HG02884 (cell line): ENCODE data around the gene STX5.
A peak's percentile ranks its signal among the peaks of the same experiment; 100 is the strongest.
"Not testable (repeated sequence)": the region's sequence is repeated elsewhere in the genome, so short reads cannot be mapped to it uniquely, and the experiment has no call there.

ENCODE experiments used
- ATAC-seq: cut with Tn5 transposase; IDR thresholded peaks from one replicate; pipeline ENCODE4 v1.9.1; 2021; ENCODE audit warnings: mild to moderate bottlenecking, moderate library complexity; ENCODE audit not compliant: unreplicated experiment

The STX5 gene, protein sequence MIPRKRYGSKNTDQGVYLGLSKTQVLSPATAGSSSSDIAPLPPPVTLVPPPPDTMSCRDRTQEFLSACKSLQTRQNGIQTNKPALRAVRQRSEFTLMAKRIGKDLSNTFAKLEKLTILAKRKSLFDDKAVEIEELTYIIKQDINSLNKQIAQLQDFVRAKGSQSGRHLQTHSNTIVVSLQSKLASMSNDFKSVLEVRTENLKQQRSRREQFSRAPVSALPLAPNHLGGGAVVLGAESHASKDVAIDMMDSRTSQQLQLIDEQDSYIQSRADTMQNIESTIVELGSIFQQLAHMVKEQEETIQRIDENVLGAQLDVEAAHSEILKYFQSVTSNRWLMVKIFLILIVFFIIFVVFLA

DNA sequence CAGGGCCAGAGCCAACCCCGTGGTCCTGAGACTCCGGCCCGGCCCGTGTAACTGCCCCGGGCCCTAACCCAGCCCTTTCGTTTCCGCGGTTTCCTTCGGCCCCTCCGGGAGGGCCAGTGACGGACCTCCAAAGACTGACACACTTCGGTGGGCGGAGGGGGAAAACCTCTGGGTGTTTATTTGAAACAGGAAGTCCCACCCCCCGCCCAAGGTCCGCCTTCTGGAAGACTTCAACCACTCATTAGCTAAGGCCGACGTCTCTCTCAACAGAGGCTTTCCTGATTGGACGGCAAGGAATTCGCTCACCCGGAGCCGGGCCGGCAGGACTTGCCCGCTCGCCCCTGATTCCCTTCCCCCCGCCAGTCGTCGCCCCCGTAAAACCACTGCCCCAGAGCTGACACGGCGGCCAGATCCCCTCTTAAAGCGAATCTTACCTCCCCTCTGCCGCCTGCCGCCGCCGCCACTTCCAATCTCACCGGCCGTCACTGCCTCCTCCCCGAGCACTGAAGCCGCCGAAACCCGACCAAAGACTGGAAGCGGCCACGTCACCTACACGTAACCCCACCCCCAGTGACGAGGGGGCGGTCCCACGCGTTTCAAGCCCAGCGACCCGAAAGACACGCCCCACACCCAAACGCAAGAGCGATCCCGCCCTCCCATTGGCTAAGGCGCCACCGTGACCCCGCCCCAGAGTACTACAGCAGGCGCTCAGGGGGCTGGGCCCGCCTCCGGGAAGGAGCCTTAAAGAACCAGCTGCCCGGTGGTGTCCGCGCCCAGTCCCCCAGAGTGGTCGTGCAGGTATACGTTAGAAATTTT lies at the start of gene STX5:
TSS of gene STX5 (minus strand) at position 532 of the 816 bp plus-strand sequence. CDS start 808 bp downstream, outside the sequence.
- peak; percentile 78 for ATAC-seq

DNA sequence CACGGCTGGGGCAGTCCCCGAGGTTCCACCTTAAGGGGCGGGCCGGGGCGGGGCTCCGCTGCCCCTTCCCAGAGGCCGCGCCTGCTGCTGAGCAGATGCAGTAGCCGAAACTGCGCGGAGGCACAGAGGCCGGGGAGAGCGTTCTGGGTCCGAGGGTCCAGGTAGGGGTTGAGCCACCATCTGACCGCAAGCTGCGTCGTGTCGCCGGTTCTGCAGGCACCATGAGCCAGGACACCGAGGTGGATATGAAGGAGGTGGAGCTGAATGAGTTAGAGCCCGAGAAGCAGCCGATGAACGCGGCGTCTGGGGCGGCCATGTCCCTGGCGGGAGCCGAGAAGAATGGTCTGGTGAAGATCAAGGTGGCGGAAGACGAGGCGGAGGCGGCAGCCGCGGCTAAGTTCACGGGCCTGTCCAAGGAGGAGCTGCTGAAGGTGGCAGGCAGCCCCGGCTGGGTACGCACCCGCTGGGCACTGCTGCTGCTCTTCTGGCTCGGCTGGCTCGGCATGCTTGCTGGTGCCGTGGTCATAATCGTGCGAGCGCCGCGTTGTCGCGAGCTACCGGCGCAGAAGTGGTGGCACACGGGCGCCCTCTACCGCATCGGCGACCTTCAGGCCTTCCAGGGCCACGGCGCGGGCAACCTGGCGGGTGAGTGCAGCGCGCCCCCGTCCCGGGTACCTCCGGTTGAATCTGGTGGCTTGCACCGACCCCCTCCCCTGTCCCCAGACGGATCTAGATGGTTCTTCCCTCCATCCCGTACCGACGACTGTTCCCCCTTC lies 49.1 kb upstream of the STX5 start, which contains the start of gene SLC3A2:
TSS of gene SLC3A2 (plus strand) at position 94 of the 776 bp plus-strand sequence. CDS start at position 222, 128 bp downstream.
- ATAC-seq = peak; percentile 73

DNA sequence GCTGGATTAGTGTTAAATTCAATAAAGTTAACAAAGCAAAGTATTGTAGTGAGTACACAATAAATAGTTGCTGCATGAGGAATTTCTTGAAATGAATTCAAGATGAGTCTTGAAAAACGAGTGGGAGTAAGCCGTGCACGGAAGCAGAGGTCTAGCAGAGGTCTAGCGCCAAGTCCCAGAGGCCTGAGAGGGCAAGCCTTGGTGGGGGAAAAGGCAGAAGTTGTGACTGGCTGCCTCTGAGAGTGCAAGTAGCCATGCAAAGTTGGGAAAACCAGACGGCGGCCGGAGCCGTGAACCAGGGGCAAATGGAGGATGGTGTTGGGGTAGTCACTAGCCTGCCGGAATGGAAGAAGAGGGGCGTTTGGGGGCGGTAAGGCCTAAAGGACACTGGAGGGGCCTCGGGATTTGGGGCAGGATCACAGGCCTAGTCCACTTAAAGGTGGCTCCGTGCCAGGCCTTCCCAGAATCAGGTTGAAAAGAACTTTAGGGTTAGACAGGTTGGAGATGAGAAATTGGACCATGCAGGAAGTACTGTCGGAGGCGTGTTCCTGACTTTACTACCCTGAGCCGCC lies 48.5 kb upstream of the STX5 start:
- peak; percentile 30 for ATAC-seq

DNA sequence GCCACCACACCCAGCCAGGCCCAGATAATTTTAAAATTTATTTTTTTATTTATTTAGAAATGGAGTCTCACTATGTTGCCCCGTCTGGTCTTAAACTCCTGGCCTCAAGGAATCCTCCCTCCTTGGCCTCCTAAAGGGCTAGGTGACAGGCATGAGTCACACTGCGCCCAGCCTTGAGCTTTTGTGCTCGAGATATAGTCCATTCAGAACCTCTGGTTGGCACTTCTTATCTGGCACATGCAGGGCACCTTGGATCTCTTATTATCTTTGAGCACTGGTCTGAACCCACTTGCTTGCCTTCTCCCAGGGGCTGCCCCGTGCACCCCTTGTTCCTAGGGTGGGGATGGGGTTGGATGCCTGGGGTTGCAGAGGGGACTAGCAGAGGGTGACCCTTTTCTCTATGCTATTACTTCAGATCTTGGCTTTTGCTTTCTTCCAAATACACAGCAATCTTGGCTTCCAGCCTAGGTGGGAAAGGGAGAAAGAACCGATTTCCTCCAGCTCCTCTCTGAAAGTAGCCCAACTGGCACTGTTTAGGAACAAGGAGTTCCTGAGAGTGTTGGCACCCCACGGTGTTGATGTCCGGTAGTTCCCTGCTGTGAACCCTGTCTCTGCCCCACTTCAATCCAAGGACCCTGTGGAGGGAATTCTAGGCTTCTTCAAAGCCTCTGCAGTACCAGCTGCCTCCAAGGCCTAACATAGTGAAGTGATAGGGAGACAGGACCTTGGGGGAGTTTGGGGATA lies 47.6 kb upstream of the STX5 start:
- ATAC-seq = no peak

DNA sequence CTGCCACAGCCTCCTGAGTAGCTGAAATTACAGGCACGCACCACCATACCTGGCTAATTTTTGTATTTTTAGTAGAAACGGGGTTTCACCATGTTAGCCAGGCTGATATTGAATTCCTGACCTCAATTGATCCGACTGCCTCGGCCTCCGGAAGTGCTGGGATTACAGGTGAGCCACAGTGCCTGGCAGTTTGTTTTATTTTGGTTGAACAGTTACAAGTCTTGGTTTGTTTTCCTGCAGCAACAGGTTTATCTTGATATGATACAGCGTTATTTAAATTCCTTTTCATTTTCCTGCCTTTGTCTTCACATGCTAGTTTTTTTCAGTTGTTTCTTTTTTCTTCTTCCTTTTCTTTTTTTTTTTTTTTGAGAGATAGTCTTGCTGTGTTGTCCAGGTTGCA lies 44.9 kb upstream of the STX5 start:
- ATAC-seq = no peak

DNA sequence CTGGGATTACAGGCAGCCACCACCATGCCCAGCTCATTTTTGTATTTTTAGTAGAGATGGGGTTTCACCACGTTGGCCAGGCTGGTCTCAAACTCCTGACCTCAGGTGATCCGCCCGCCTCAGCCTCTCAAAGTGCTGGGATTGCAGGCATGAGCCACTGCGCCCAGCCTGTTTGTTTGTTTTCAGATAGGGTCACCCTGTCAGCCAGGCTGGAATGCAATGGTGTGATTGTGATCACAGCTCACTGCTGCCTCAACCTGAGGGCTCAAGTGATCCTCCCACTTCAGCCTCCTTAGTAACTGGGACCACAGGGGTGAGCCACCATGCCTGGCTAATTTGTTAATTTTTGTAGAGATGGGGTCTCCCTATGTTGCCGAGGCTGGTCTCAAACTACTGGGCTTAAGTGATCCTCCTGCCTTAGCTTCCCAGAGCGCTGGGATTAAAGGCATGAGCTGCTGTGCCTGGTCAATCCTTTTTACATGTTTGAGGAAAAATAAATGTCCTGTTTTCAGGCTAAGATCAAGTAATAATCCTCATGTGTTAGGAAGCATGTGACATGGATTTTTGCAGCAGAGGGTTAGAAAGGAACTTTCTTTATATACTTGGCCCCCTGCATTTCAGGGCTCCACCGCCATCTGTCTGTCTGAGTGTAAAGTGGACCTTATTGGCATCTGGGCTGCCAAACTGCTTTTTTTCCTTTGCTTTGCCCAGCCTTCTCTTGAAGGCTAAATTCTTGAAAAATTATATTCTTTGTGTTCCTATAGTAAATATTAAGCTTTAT lies 44.0 kb upstream of the STX5 start:
- ATAC-seq = no peak

DNA sequence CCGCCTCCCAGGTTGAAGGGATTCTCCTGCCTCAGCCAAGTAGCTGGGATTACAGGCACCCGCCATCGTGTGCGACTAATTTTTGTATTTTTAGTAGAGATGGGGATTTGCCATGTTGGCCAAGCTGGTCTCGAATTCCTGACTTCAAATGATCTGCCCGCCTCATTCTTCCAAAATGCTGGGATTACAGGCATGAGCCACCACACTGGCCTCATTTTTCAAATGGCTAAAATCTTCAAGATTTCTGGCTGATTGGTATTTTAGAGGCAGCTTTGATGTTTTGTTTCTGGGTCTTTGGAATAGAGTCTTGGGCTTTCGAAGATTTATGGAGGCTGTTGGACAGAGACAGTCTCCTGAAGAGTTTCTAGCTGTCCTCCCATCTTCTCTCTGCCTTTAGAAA lies 43.0 kb upstream of the STX5 start:
- no peak for ATAC-seq

DNA sequence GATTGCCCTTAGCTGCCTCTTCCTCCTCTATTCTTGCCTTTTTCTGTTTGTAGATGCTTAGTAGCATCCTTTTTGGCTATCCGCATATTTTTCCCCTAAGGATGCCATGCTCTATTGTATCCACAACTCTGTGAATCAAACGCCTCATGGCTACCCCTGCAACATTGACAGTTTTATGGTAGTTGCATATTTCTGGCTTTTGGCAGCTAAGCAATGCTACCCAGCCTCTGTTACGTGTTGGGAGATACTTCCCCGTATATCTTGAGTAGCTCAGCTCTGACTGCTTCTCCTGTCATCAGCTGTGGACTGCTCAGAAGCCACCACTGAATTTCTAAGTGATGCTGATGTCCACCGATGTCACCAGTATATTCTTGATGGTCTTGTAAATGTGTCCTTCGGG lies 33.8 kb upstream of the STX5 start:
- no peak for ATAC-seq

DNA sequence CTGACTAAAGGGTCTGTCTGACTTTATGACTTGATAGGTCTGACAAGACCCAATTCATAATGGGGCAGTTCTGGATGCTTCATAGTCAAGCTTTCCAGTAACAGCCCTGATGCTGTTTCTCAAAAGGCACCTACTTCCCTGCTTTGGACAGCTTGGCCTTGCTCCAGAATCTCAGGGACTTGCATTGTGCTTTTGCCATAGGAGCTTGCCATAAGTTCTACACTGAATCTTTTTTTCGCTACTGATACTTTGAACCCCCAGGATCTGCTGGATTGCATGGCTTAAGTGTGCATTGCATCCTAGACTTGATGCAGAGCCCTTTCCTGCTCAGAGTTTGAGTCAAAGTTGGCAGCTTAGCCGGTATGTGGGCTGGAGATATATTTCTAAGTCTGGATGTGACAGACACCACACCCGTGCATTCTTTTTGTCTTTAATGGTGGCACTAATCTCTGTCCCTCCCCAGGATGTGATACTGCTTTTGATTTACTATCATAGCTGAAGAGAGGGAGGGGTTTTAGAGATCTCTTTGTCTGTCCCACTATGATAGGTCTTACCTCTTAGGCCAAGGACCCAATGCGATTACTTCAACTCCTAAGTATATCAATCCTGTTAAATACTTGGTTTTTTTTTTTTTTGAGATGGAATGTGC lies 32.0 kb upstream of the STX5 start:
- no peak for ATAC-seq

DNA sequence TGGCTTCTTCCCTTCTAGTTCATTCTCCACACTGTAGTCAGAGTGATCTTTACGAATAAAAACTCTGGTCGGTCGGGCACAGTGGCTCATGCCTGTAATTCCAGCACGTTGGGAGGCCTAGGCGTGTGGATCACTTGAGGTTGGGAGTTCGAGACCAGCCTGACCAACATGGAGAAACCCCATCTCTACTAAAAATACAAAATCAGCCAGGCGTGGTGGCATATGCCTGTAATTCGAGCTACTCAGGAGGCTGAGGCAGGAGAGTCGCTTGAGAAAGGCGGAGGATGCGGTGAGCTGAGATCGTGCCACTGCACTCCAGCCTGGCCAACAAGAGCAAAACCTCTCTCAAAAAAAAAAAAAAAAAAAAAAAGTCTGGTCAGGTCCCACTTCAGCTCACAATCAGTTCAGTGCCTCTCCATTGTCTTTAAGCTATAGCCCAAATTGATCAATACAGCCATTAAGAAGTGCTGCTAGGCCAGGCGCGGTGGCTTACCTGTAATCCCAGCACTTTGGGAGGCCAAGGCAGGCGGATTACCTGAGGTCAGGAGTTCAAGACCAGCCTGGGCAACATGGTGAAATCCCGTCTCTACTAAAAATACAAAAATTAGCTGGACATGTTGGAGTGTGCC lies 29.8 kb upstream of the STX5 start:
- ATAC-seq = not testable (repeated sequence)

DNA sequence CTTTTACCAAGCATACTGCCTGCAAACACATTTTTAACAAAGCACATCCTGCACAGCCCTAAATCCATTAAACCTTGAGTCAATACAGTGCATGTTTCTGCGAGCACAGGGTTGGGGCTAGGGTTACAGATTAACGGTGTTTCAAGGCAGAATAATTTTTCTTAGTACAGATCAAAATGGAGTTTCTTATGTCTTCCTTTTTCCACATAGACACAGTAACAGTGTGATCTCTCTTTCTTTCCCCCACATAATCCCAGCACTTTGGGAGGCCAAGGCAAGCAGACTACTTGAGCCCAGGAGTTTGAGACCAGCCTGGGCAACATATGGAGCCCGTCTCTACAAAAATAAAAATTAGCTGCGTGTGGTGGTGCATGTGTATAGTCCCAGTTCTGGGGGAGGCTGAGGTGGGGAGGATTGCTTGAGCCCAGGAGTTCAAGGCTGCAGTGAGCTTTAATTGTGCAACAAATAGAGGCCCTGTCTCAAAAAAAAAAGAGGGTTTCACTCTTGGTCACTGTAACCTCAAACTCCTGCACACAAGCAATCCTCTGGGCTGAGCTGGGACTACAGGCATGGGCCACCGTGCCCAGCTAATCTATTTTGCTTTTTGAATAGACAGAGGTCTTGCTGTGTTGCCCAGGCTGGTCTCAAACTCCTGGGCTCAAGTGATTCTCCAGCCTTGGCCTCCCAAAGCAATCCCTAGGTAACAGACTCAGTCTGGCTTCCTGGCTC lies 29.1 kb upstream of the STX5 start:
- ATAC-seq = no peak

DNA sequence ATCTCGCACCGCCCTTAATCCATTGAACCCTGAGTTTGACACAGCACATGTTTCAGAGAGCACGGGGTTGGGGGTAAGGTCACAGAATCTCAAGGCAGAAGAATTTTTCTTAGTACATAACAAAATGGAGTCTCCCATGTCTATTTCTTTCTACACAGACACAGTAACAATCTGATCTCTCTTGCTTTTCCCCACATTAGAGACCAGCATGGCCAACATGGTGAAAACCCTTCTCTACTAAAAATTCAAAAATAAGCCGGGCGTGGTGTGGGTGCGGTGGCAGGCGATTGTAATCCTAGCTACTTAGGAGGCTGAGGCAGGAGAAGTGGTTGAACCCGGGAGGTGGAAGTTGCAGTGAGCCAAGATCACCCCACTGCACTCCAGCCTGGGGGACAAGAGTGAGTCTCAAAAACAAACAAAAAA lies 27.4 kb upstream of the STX5 start:
- not testable (repeated sequence) for ATAC-seq

DNA sequence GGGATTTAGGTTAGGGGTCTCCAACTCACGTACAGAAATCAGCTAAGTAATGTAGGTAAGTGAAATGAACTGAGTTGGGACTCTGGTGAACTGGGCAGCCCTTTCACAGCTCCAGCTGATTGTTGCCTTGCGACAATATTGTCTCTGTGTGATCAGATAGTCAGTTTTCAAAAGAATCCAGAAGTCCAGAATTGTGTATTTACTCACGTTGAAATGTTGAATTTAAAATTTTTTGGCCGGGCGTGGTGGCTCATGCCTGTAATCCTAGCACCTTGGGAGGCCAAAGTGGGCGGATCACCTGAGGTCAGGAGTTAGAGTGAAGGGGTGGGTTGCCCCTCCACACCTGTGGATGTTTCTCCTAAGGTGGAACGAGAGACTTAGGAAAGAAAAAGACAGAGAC lies 26.4 kb upstream of the STX5 start:
- no peak for ATAC-seq

DNA sequence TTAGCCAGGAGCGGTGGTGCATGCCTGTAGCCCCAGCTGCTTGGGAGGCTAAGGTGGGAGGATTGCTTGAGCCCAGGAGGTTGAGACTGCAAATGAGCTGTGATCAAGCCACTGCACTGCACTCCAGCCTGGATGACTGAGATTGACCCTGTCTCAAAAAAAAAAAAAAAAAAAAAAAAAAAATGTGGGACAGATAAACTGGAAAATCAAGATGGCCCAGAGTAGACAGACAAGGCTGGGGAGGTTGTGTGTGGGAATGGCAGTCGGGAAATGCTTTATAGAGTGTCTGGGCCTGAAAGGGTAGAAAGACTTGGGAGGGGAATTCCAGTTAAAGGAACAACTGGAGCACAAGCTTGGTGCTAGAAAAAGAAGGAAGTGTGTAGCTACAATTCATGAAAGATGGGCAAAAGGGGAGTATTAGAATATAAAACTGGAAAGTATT lies 25.7 kb upstream of the STX5 start:
- ATAC-seq = no peak

DNA sequence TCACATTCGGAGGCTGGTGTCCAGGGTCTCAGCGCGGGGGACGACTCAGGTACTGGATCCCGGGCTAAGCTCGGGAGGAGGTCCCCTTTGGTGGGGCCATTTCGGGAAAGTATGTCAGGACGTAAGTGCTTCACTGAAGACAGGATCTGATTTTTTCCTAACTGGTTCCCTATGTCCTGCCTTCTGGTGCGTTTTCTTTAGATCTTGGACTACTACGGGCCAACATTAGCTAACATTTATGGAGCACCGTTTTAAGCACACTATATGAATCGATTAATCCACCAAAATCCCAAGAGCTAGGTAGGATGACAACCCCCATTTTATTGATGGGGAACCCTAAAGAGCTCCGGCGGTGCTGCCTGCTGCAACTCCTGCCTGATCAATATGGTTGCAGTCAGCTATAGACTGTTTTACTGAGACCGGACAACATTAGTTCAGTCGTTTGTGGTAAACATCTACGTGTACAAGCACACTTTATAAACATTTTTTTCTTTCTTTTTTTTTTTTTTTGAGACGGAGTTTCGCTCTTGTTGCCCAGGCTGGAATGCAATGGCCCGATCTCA lies 24.6 kb upstream of the STX5 start:
- ATAC-seq = peak; percentile 28

DNA sequence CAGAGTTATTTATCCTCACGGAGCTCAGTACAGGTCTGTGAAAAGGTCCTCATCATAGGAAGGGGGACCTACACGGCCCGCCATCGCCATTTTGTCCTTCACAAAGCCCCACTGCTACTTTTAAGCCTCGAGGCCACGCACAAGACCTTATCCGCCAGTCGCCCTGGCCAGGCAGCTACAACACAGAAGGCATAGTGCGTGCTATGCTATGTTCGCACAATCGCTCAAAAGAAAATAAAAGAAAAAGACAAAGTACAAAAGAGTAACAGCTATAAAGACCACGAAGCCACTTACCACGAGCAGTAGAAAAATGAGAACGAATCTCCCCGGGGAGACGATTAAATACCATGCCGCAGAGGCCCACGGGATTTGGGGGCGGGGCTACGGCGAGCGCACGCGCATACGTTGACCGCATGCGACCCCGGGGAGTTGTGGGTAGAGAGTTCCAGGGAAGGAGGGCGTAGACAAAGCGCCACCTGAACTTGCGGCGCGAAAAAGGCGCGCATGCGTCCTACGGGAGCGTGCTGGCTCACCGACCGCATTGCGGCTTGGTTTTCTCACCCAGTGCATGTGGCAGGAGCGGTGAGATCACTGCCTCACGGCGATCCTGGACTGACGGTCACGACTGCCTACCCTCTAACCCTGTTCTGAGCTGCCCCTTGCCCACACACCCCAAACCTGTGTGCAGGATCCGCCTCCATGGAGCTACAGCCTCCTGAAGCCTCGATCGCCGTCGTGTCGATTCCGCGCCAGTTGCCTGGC lies 23.9 kb upstream of the STX5 start:
- peak; percentile 85 for ATAC-seq
